HepG2 (cell line): ENCODE measurements around the gene PDCD5. TPM values are rescaled to one million over a fixed set of nuclear protein-coding genes. Genes with fewer than 3 reads are reported as not detected.

Experiments used
- ATAC-seq: fragments of 200-7000 bp; cut with Tn5 transposase; 3 replicates; pipeline ENCODE4 v1.9.1; 2020; ENCODE audit warnings: mild to moderate bottlenecking, moderate library complexity
- BruUV-seq: library from RNA; stranded (reverse); fragments of 400-500 nt; replicated peaks from 2 replicates; lab custom pipeline; 2021; lab: Mats Ljungman, UMichigan
- CTCF ChIA-PET: fragments of 300-600 bp; formaldehyde crosslinking; extraction: SDS; loops from one replicate; lab custom pipeline; 2021; ENCODE audit warnings: low total read pairs, inconsistent platforms, low intra/inter-chr PET ratio; lab: Yijun Ruan, JAX
- POLR2A ChIA-PET: fragments of 350-600 bp; sonication (Branson Sonifier 250); formaldehyde crosslinking; loops from one replicate; lab custom pipeline; 2020; ENCODE audit warnings: antibody characterized with exemption, inconsistent platforms; lab: Yijun Ruan, JAX
- DNase-seq: peaks from one replicate; pipeline ENCODE4 v3.0.0-alpha.2; 2015; ENCODE audit warnings: low spot score
- FAIRE-seq: peaks from 3 replicates; lab custom pipeline; 2011; peaks lifted over from hg19 to GRCh38; lab: Jason Lieb, UNC
- H2AFZ ChIP-seq: one replicate; pipeline ENCODE4 v1.6.1; 2011; ENCODE audit warnings: low read length, inconsistent platforms
- H3K27ac ChIP-seq: fragments of 300-600 bp; 3 replicates; pipeline ENCODE4 v1.8.0; 2011; ENCODE audit warnings: mixed run types, mild to moderate bottlenecking, mixed read lengths, low read length, inconsistent platforms; ENCODE audit not compliant: insufficient read depth; ENCODE audit errors: extremely low read length
- H3K27me3 ChIP-seq, 2 experiments: fragments of 200-600 bp in 1 of 2; 2 replicates in 1 of 2; 3 replicates in 1 of 2; pipeline versions ENCODE4 v1.6.0 to v1.8.0; 2011; ENCODE audit warnings: low read length in 2 of 2, mild to moderate bottlenecking in 2 of 2, moderate library complexity in 2 of 2, inconsistent platforms in 1 of 2; ENCODE audit not compliant: insufficient read depth in 2 of 2, control insufficient read depth in 1 of 2
- H3K36me3 ChIP-seq, 2 experiments: fragments of 200-600 bp in 1 of 2; replicated peaks in 1 of 2; 2 replicates in 1 of 2; 3 replicates in 1 of 2; pipeline versions ENCODE4 v1.5.1 to v1.8.0; 2011; ENCODE audit warnings: low read length in 2 of 2, inconsistent platforms in 1 of 2; ENCODE audit not compliant: insufficient read depth in 2 of 2, control insufficient read depth in 1 of 2
- H3K4me1 ChIP-seq: 2 replicates; pipeline ENCODE4 v1.5.1; 2012; ENCODE audit warnings: low read length, inconsistent platforms; ENCODE audit not compliant: insufficient read depth
- H3K4me2 ChIP-seq: 2 replicates; pipeline ENCODE4 v1.6.0; 2011; ENCODE audit warnings: low read depth, low read length, inconsistent platforms
- H3K4me3 ChIP-seq, 3 experiments: fragments of 200-600 bp in 1 of 3; sonication (generic), shearing (Covaris generic) in 1 of 3; replicated peaks in 1 of 3; 2 replicates each; pipeline ENCODE4 v1.5.1; 2011 to 2016; ENCODE audit warnings: low read length in 3 of 3, inconsistent platforms in 2 of 3, low read depth in 2 of 3, mild to moderate bottlenecking in 2 of 3, control low read depth in 1 of 3, mixed read lengths in 1 of 3; ENCODE audit not compliant: insufficient read depth in 1 of 3
- H3K79me2 ChIP-seq: one replicate; pipeline ENCODE4 v1.6.1; 2011; ENCODE audit warnings: low read length, inconsistent platforms; ENCODE audit not compliant: insufficient read depth
- H3K9ac ChIP-seq: 2 replicates; pipeline ENCODE4 v1.6.0; 2011; ENCODE audit warnings: mild to moderate bottlenecking, low read depth, low read length, inconsistent platforms; ENCODE audit not compliant: insufficient read depth
- H3K9me3 ChIP-seq: 2 replicates; pipeline ENCODE4 v1.5.1; 2012; ENCODE audit warnings: mild to moderate bottlenecking, low read length
- H4K20me1 ChIP-seq: 2 replicates; pipeline ENCODE4 v1.6.0; 2011; ENCODE audit warnings: inconsistent platforms, mild to moderate bottlenecking, low read length, moderate library complexity; ENCODE audit not compliant: insufficient read depth
- ELF4 ChIP-seq: sonication (generic); formaldehyde crosslinking; IDR thresholded peaks from 2 replicates; pipeline ENCODE4 v1.5.0; 2020; ENCODE audit warnings: missing genetic modification reagents, mild to moderate bottlenecking, moderate library complexity, borderline replicate concordance
- JDP2 ChIP-seq: sonication (generic); formaldehyde crosslinking; IDR thresholded peaks from 2 replicates; pipeline ENCODE4 v1.8.1; 2022; ENCODE audit warnings: missing genetic modification reagents, borderline replicate concordance
- ONECUT2 ChIP-seq: sonication (generic); formaldehyde crosslinking; IDR thresholded peaks from 2 replicates; pipeline ENCODE4 v1.4.0; 2020; ENCODE audit warnings: missing genetic modification reagents
- ZNF296 ChIP-seq: sonication (generic); formaldehyde crosslinking; conservative IDR thresholded peaks from 2 replicates; pipeline ENCODE4 v1.5.0; 2020; ENCODE audit warnings: mild to moderate bottlenecking, missing genetic modification reagents
- ZSCAN30 ChIP-seq: sonication (generic); formaldehyde crosslinking; IDR thresholded peaks from 2 replicates; pipeline ENCODE4 v1.5.0; 2020; ENCODE audit warnings: mild to moderate bottlenecking, missing genetic modification reagents
- WGBS: methylation state at CpG from one replicate; pipeline ENCODE4 v1.1.6; 2017; ENCODE audit warnings: low lambda C conversion rate; 5-methylcytosine and 5-hydroxymethylcytosine counted together
- in situ Hi-C: cut with HindIII; loops from 2 replicates; pipeline ENCODE4 v1.10.0; 2017; ENCODE audit warnings: low pct_unique_long_range_greater_than_20kb; ENCODE audit not compliant: extremely low pct_ligation_motif_present
- intact Hi-C: fragments of 100-400 bp; cut with micrococcal nuclease; formaldehyde crosslinking; loops from one replicate; pipeline ENCODE4 v1.10.0; 2022; ENCODE audit not compliant: unreplicated experiment
- polyA plus RNA-seq, 8 experiments: library from polyadenylated mRNA; depleted of rRNA in 3 of 8; stranded (reverse) in 7 of 8; unstranded in 1 of 8; fragments of >200 nt; fragmentation: Illumina TruSeq in 4 of 8; extraction: Trizol in 4 of 8; gene quantifications; 2 replicates each; pipeline versions ENCODE4 v1.2.1 to v1.2.3, GENCODE V29; 2011 to 2016; ENCODE audit warnings: low read depth in 4 of 8, missing spikeins in 1 of 8, mixed read lengths in 1 of 8; ENCODE audit not compliant: insufficient read depth in 1 of 8
- total RNA-seq, 5 experiments: library from RNA; depleted of rRNA; stranded (reverse); fragments of >200 nt; fragmentation: Illumina TruSeq; extraction: Trizol; gene quantifications; 2 replicates each; pipeline ENCODE4 v1.2.3, GENCODE V29; 2016; ENCODE audit warnings: low read depth in 1 of 5
- TF ChIP-seq, protein P1 (sequence below): sonication (generic); formaldehyde crosslinking; IDR thresholded peaks from 2 replicates; pipeline ENCODE4 v1.5.0; 2020; ENCODE audit warnings: mild to moderate bottlenecking, missing genetic modification reagents, borderline replicate concordance
- TF ChIP-seq, protein P2 (sequence below): sonication (generic); formaldehyde crosslinking; conservative IDR thresholded peaks from 2 replicates; pipeline ENCODE4 v1.8.1; 2023; ENCODE audit warnings: missing genetic modification reagents
- TF ChIP-seq, protein P3 (sequence below): sonication (generic); formaldehyde crosslinking; IDR thresholded peaks from 2 replicates; pipeline ENCODE4 v1.4.0; 2020; ENCODE audit warnings: low read depth, missing genetic modification reagents

PDCD5 gene
- total and polyA plus RNA-seq, 2 of the 13 experiments (the other 11 are each of a cell fraction or from before 2014, with no cell fraction given): 56.3 to 332 TPM

DNA sequence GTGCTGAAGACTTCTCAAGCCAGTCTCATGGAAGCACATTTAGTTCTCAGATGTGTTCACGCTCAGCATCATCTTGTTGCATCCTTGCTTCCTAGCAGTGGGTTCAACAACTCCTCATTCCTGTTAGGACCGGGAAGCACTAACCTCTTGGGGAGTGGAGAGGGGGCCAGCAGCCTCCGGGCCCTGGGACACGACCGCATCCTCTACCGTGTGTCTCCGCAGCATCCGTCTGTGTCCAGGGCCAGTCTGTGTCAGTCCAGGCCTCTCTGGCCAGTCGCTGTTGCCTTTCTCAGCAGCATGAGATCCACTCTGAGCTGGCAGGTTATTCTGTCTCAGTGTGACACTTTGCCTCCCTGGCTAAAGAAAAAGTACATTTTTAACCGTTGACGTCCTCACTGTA is 17.0 kb downstream of the PDCD5 start (continued):
- TF ChIP-seq, protein P1, sequence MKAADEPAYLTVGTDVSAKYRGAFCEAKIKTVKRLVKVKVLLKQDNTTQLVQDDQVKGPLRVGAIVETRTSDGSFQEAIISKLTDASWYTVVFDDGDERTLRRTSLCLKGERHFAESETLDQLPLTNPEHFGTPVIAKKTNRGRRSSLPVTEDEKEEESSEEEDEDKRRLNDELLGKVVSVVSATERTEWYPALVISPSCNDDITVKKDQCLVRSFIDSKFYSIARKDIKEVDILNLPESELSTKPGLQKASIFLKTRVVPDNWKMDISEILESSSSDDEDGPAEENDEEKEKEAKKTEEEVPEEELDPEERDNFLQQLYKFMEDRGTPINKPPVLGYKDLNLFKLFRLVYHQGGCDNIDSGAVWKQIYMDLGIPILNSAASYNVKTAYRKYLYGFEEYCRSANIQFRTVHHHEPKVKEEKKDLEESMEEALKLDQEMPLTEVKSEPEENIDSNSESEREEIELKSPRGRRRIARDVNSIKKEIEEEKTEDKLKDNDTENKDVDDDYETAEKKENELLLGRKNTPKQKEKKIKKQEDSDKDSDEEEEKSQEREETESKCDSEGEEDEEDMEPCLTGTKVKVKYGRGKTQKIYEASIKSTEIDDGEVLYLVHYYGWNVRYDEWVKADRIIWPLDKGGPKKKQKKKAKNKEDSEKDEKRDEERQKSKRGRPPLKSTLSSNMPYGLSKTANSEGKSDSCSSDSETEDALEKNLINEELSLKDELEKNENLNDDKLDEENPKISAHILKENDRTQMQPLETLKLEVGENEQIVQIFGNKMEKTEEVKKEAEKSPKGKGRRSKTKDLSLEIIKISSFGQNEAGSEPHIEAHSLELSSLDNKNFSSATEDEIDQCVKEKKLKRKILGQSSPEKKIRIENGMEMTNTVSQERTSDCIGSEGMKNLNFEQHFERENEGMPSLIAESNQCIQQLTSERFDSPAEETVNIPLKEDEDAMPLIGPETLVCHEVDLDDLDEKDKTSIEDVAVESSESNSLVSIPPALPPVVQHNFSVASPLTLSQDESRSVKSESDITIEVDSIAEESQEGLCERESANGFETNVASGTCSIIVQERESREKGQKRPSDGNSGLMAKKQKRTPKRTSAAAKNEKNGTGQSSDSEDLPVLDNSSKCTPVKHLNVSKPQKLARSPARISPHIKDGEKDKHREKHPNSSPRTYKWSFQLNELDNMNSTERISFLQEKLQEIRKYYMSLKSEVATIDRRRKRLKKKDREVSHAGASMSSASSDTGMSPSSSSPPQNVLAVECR: no peak
- no peak for TF ChIP-seq ZNF296

DNA sequence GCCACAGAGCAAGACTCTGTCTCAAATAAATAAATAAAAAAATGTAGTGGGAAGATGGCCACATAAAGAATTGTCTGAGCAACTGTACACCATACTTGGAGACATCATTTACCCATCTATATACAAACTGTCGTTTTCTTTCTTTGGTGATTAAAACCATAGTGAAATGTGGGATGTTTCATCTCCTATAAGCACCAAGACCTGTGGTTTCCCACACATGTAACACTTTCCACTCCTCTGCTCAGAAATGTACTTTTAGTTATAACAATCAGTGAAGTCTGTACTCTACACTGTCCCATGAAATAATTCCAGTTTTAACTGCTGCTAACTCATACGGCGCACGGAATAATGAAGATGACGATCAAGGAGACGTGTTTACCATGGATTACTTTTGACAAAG is 18.3 kb downstream of the PDCD5 start:
- WGBS: 86% methylated on average over 6 of the region's 6 CpGs
- ATAC-seq (no peak), DNase-seq (no peak), FAIRE-seq (no peak)
- Histone ChIP-seq H3K9me3 (no peaks in the 10 kb centered on the region), H3K9ac (no peak overlapping the region), H2AFZ (no peak overlapping the region), H4K20me1 (no peaks in the 10 kb centered on the region), H3K27me3 (no peaks in the 10 kb centered on the region), H3K27ac (no peak overlapping the region)
- intact Hi-C loops: loop anchor here (2.0 kb wide), 1 partner anchor 272 kb away; no protein-coding TSS in a partner anchor
- TF ChIP-seq, protein P2, sequence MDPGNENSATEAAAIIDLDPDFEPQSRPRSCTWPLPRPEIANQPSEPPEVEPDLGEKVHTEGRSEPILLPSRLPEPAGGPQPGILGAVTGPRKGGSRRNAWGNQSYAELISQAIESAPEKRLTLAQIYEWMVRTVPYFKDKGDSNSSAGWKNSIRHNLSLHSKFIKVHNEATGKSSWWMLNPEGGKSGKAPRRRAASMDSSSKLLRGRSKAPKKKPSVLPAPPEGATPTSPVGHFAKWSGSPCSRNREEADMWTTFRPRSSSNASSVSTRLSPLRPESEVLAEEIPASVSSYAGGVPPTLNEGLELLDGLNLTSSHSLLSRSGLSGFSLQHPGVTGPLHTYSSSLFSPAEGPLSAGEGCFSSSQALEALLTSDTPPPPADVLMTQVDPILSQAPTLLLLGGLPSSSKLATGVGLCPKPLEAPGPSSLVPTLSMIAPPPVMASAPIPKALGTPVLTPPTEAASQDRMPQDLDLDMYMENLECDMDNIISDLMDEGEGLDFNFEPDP (CRISPR knock-in tag): no peak
- no peak for TF ChIP-seq JDP2
- no peak for TF ChIP-seq ZSCAN30
- no peak for TF ChIP-seq ELF4 (CRISPR knock-in tag)
- no peak for TF ChIP-seq ONECUT2 (CRISPR knock-in tag)
- TF ChIP-seq, protein P3, sequence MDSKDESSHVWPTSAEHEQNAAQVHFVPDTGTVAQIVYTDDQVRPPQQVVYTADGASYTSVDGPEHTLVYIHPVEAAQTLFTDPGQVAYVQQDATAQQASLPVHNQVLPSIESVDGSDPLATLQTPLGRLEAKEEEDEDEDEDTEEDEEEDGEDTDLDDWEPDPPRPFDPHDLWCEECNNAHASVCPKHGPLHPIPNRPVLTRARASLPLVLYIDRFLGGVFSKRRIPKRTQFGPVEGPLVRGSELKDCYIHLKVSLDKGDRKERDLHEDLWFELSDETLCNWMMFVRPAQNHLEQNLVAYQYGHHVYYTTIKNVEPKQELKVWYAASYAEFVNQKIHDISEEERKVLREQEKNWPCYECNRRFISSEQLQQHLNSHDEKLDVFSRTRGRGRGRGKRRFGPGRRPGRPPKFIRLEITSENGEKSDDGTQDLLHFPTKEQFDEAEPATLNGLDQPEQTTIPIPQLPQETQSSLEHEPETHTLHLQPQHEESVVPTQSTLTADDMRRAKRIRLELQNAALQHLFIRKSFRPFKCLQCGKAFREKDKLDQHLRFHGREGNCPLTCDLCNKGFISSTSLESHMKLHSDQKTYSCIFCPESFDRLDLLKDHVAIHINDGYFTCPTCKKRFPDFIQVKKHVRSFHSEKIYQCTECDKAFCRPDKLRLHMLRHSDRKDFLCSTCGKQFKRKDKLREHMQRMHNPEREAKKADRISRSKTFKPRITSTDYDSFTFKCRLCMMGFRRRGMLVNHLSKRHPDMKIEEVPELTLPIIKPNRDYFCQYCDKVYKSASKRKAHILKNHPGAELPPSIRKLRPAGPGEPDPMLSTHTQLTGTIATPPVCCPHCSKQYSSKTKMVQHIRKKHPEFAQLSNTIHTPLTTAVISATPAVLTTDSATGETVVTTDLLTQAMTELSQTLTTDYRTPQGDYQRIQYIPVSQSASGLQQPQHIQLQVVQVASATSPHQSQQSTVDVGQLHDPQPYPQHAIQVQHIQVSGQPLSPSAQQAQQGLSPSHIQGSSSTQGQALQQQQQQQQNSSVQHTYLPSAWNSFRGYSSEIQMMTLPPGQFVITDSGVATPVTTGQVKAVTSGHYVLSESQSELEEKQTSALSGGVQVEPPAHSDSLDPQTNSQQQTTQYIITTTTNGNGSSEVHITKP (CRISPR knock-in tag): no peak
- TF ChIP-seq, all 625 proteins: peak for 0
- no TSS peak for BruUV-seq
- no peak overlapping the region for H3K4me2 ChIP-seq
- POLR2A ChIA-PET: no interaction called here
- H3K36me3 ChIP-seq: peaks cover 9 to 40% of the 10 kb centered on the region in 2 experiments
- CTCF ChIA-PET: no interaction called here
- H3K4me1 ChIP-seq: no peaks in the 10 kb centered on the region
- H3K4me3 ChIP-seq: no peak overlapping the region
- no peaks in the 10 kb centered on the region for H3K79me2 ChIP-seq
- in situ Hi-C loops: no loop called here
